ENCODE data around the gene RFT1. TPM values are rescaled to one million over a fixed set of nuclear protein-coding genes. Genes with fewer than 3 reads are reported as not detected.
A peak's percentile ranks its signal among the peaks of the same experiment; 100 is the strongest.

Gene RFT1
- total and polyA plus RNA-seq, 2 of the 13 experiments (the other 11 are each of a cell fraction or from before 2014, with no cell fraction given), result 23.2 to 37.0 TPM

DNA sequence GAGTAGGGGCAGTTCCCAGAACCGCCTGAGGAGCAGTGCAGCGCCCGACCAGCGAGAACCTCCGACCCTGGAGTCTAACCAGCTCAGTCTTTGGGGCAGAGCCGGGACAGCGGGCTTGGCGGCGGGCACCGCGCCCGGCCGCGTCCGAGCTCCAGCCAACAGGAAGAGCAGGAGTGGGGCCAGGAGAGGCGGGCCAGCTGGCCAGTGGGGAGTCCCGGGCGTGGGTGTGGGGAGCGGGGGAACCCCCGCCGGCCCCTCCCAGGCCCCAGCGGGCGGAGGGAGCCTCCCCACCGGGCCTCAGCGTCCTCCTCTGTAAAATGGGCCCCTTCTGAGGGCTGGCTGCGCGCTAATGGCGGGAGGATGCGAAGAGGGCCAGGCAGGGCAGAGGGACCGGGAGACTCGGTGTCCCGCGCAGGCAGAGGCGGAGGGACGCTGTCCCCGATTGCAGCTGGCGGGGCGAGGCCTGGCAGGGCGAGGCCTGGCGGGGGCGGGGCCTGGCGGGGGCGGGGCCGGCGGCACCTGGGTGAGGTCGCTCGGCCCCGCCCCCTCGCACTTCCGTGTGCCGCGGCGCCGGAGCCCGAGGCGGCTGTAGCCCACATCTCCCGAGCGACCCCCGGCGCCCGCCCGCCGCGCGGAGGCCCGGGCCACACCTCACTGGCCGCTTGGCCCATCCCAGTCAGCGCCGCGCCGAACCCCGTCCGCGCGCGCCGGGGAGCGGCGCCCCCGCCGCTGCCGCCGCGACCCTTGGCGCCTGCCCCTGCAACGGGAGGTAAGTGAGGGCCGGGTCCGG, 30.6 kb upstream of the RFT1 start, which contains the start of gene PRKCD (continued):
- TF ChIP-seq, protein P1, sequence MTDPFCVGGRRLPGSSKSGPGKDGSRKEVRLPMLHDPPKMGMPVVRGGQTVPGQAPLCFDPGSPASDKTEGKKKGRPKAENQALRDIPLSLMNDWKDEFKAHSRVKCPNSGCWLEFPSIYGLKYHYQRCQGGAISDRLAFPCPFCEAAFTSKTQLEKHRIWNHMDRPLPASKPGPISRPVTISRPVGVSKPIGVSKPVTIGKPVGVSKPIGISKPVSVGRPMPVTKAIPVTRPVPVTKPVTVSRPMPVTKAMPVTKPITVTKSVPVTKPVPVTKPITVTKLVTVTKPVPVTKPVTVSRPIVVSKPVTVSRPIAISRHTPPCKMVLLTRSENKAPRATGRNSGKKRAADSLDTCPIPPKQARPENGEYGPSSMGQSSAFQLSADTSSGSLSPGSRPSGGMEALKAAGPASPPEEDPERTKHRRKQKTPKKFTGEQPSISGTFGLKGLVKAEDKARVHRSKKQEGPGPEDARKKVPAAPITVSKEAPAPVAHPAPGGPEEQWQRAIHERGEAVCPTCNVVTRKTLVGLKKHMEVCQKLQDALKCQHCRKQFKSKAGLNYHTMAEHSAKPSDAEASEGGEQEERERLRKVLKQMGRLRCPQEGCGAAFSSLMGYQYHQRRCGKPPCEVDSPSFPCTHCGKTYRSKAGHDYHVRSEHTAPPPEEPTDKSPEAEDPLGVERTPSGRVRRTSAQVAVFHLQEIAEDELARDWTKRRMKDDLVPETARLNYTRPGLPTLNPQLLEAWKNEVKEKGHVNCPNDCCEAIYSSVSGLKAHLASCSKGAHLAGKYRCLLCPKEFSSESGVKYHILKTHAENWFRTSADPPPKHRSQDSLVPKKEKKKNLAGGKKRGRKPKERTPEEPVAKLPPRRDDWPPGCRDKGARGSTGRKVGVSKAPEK (CRISPR knock-in tag; IDR thresholded peaks at IDR 0.05; ENCODE audit: borderline replicate concordance), result no peak
- TF ChIP-seq SALL1 (CRISPR knock-in tag; IDR thresholded peaks at IDR 0.05) (no peak), ZNF737 (CRISPR knock-in tag; IDR thresholded peaks at IDR 0.05; ENCODE audit: borderline replicate concordance) (no peak), ZNF746 (CRISPR knock-in tag; IDR thresholded peaks at IDR 0.05) (0 out of 2 replicates have a peak, but pooled peaks have one; percentile 35), ZNF589 (CRISPR knock-in tag; conservative IDR thresholded peaks at IDR 0.05) (no peak), NRL (CRISPR knock-in tag; IDR thresholded peaks at IDR 0.05; ENCODE audit: borderline replicate concordance) (no peak), KDM5B (CRISPR knock-in tag; IDR thresholded peaks at IDR 0.05; ENCODE audit: borderline replicate concordance) (no peak)
- TF ChIP-seq, protein P2, sequence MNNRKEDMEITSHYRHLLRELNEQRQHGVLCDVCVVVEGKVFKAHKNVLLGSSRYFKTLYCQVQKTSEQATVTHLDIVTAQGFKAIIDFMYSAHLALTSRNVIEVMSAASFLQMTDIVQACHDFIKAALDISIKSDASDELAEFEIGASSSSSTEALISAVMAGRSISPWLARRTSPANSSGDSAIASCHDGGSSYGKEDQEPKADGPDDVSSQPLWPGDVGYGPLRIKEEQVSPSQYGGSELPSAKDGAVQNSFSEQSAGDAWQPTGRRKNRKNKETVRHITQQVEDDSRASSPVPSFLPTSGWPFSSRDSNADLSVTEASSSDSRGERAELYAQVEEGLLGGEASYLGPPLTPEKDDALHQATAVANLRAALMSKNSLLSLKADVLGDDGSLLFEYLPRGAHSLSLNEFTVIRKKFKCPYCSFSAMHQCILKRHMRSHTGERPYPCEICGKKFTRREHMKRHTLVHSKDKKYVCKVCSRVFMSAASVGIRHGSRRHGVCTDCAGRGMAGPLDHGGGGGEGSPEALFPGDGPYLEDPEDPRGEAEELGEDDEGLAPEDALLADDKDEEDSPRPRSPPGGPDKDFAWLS (CRISPR knock-in tag; IDR thresholded peaks at IDR 0.05; ENCODE audit: borderline replicate concordance), result 0 out of 2 replicates have a peak, but pooled peaks have one; percentile 69
- TF ChIP-seq, protein P3, sequence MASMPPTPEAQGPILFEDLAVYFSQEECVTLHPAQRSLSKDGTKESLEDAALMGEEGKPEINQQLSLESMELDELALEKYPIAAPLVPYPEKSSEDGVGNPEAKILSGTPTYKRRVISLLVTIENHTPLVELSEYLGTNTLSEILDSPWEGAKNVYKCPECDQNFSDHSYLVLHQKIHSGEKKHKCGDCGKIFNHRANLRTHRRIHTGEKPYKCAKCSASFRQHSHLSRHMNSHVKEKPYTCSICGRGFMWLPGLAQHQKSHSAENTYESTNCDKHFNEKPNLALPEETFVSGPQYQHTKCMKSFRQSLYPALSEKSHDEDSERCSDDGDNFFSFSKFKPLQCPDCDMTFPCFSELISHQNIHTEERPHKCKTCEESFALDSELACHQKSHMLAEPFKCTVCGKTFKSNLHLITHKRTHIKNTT (CRISPR knock-in tag; IDR thresholded peaks at IDR 0.05), result no peak
- TF ChIP-seq, protein P4, sequence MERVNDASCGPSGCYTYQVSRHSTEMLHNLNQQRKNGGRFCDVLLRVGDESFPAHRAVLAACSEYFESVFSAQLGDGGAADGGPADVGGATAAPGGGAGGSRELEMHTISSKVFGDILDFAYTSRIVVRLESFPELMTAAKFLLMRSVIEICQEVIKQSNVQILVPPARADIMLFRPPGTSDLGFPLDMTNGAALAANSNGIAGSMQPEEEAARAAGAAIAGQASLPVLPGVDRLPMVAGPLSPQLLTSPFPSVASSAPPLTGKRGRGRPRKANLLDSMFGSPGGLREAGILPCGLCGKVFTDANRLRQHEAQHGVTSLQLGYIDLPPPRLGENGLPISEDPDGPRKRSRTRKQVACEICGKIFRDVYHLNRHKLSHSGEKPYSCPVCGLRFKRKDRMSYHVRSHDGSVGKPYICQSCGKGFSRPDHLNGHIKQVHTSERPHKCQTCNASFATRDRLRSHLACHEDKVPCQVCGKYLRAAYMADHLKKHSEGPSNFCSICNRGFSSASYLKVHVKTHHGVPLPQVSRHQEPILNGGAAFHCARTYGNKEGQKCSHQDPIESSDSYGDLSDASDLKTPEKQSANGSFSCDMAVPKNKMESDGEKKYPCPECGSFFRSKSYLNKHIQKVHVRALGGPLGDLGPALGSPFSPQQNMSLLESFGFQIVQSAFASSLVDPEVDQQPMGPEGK (CRISPR knock-in tag; IDR thresholded peaks at IDR 0.05), result peak; percentile 65; the same call in 1 of the 2 replicates
- TF ChIP-seq, protein P5, sequence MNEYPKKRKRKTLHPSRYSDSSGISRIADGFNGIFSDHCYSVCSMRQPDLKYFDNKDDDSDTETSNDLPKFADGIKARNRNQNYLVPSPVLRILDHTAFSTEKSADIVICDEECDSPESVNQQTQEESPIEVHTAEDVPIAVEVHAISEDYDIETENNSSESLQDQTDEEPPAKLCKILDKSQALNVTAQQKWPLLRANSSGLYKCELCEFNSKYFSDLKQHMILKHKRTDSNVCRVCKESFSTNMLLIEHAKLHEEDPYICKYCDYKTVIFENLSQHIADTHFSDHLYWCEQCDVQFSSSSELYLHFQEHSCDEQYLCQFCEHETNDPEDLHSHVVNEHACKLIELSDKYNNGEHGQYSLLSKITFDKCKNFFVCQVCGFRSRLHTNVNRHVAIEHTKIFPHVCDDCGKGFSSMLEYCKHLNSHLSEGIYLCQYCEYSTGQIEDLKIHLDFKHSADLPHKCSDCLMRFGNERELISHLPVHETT (CRISPR knock-in tag; conservative IDR thresholded peaks at IDR 0.05), result no peak
- TF ChIP-seq, protein P6, sequence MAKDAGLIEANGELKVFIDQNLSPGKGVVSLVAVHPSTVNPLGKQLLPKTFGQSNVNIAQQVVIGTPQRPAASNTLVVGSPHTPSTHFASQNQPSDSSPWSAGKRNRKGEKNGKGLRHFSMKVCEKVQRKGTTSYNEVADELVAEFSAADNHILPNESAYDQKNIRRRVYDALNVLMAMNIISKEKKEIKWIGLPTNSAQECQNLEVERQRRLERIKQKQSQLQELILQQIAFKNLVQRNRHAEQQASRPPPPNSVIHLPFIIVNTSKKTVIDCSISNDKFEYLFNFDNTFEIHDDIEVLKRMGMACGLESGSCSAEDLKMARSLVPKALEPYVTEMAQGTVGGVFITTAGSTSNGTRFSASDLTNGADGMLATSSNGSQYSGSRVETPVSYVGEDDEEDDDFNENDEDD (CRISPR knock-in tag; IDR thresholded peaks at IDR 0.05; ENCODE audit: borderline replicate concordance), result no peak
- TF ChIP-seq, protein P7, sequence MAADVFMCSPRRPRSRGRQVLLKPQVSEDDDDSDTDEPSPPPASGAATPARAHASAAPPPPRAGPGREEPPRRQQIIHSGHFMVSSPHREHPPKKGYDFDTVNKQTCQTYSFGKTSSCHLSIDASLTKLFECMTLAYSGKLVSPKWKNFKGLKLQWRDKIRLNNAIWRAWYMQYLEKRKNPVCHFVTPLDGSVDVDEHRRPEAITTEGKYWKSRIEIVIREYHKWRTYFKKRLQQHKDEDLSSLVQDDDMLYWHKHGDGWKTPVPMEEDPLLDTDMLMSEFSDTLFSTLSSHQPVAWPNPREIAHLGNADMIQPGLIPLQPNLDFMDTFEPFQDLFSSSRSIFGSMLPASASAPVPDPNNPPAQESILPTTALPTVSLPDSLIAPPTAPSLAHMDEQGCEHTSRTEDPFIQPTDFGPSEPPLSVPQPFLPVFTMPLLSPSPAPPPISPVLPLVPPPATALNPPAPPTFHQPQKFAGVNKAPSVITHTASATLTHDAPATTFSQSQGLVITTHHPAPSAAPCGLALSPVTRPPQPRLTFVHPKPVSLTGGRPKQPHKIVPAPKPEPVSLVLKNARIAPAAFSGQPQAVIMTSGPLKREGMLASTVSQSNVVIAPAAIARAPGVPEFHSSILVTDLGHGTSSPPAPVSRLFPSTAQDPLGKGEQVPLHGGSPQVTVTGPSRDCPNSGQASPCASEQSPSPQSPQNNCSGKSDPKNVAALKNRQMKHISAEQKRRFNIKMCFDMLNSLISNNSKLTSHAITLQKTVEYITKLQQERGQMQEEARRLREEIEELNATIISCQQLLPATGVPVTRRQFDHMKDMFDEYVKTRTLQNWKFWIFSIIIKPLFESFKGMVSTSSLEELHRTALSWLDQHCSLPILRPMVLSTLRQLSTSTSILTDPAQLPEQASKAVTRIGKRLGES (CRISPR knock-in tag; IDR thresholded peaks at IDR 0.05; ENCODE audit: borderline replicate concordance), result no peak
